NCI-H446 treated with DMSO at 0.1 percent for 48 hours (cell line): Measurements from ENCODE around the gene BRS3.

Experiments
- DNase-seq: peaks from one replicate; lab custom pipeline; 2025; lab: John Stamatoyannopoulos, UW

Gene BRS3

DNA sequence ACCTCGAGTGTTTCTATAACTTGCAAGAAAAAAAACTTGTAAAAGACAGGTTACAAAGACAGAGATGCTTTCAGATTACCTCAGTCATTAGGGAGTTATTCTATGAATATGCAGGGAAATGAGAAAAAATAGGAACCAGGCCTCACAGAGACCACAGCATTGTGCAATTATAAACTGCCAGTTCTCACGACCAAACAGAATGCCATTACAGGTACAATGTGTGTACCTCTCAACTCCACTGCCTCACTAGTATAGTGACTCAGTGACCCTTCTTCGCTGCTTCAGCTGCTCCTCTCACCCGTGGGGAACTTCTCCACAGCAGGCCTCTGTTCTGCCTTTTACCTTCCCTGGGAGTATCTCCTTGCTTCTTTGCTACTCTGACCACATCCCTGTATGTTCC, 7.3 kb downstream of the BRS3 start:
- no peak for DNase-seq

- no peak for DNase-seq
Measured at GRCh38 chrX:136496186-136496763, 8.5 kb downstream of the BRS3 start.

- DNase-seq, result peak; percentile 74
Measured at GRCh38 chrX:136496764-136497555, 9.2 kb downstream of the BRS3 start.

DNA sequence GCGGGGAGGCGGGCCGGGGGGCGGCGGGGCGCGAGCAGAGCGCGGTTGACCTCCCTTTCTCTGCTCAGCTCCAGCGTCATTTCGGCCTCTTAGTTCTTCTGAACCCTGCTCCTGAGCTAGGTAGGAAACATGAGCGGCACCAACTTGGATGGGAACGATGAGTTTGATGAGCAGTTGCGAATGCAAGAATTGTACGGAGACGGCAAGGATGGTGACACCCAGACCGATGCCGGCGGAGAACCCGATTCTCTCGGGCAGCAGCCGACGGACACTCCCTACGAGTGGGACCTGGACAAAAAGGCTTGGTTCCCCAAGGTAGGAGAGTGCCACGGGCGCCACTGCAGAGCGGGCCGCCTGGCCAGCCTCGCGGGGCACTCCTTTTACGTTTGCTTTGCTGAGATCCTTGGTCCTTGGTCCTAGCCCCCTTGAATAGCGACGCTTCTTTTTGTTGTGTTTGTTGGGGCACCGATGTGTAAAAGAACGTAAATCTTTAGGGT, 9.9 kb downstream of the BRS3 start, which contains the start of gene HTATSF1:
HTATSF1 (plus strand) TSS at position 37 of the 497 bp plus-strand sequence; CDS start at position 130, 93 bp downstream.
- DNase-seq, result no peak

GRCh38 chrX:136519069-136519468, 31.3 kb downstream of the BRS3 start:
- DNase-seq, result no peak

DNA sequence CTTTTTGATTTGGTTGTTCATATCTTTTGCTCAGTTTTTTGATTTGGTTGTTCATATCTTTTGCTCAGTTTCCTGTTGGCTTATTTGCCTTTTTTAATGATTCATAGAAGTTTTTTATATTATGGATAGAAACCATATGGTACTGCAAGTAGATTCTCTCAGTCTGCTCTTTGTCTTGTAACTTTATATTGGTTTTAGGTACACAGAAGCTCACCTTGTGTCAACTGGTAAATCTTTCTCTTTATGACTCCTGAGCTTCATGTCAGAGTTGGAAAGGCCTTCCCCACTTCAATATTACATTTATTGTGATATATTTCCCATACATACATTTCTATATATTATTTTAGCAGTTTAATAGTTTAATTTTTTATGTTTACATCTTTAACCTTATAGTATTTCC, 36.0 kb downstream of the BRS3 start:
- DNase-seq, result no peak

- peak; percentile 82 for DNase-seq
Measured at GRCh38 chrX:136525738-136526606, 38.2 kb downstream of the BRS3 start.

DNA sequence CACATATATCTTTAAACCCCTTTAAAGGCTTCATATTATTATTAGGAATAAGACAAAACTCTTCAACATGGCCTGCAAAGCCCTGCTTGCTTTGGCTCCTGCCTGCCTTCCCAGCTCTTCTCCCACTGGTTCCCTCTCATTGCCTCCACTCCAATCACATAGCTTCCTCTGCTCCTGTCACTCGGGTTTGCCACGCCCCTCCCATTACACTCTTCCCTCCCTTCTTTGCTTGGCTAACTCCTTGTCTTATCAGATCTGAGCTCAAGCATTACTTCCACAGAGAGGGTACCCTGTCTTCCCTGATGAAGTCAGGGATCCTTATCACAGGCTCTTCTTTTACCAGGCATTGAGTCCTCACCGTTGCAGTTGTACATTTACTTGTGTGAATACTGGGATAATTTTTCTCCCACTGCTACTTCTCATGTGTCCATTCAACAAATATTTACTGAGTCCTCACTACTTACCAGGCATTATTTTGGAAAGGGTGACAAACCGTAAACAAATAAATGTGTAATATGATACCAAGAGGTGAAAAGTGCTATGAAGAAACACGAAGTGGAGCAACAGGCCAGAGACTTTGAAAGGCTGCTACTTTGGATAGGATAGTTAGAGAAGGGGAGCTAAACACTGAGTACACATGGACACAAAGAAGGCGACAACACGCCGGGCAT, 41.0 kb downstream of the BRS3 start:
- no peak for DNase-seq

DNA sequence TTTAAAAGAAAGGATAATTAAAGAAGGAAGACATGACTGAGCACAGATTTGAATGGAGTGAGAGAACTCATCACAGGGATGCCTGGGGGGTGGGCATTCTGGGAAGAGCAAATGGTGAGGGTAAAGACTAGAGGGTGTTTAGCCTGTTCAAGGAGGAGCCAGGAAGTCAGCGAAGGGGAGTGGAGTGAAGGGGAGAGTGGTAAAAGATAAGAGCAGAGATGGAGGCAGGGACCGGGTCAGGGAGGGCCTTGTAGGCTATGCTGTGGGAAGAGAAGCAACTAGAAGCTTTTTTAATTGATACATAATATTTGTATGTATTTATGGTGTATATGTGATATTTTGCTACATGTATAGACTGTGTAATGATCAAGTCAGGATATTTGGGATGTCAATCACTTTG, 42.0 kb downstream of the BRS3 start:
- DNase-seq, result no peak

- no peak for DNase-seq
Measured at GRCh38 chrX:136531951-136532350, 44.2 kb downstream of the BRS3 start, which contains the start of gene VGLL1. VGLL1 (plus strand) TSS chrX:136532215; CDS start chrX:136536021, 3,806 bp downstream.

DNA sequence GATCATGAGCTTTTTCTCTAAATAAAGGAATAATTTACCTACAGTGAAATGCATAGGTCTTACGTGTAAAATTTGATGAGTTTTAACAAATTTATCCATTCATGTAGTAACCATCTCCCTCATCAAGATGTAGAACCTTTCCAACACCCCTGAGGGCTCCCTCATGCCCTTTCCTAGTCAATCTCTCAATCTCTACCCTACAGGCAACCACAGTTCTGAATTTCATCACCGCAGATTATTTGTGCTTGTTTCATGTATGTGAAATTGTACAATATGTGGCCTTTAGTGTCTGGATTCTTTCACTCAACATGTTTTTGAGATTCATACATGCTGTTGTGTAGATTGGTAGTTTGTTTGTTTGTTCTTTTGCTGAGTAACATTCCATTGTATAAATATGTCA, 46.4 kb downstream of the BRS3 start:
- no peak for DNase-seq

DNA sequence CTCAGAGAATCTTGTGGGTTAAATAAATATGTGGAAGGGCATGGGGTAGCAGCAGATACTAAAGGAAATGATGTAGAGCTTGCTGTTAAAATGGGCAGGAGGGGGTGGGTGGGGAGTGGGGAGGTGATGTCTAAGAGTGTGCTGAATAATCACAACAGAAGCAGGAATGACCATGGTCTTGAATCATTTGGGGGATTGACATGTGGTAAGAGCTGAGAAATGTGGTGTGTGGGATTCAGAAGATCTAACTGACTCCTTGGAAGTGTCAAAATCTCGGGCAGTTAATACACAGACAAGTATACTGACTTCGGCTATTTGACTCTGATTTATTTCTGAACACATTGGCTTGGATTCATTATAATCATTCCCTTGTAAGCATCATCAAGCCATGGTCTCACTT, 51.1 kb downstream of the BRS3 start:
- no peak for DNase-seq

DNA sequence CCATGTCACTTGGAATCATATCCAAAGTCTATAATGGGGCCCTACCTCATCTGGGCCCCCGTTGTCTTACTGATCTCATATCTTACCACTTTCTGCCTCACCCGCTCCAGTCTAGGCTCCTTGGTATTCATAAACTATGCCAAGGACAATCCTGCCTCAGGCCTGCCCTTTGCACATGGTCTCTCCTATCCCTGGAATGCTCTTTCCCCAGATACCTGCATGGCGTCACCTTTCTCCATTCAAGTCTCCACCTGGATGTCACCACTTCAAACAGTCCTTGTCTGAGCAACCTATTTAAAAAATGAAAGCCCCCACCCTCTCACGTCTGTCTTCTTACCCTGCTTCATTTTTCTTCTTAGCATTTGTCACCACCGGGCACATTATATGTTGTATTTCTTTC, 52.5 kb downstream of the BRS3 start:
- no peak for DNase-seq

GRCh38 chrX:136541294-136541693, 53.5 kb downstream of the BRS3 start:
- DNase-seq, result no peak

DNA sequence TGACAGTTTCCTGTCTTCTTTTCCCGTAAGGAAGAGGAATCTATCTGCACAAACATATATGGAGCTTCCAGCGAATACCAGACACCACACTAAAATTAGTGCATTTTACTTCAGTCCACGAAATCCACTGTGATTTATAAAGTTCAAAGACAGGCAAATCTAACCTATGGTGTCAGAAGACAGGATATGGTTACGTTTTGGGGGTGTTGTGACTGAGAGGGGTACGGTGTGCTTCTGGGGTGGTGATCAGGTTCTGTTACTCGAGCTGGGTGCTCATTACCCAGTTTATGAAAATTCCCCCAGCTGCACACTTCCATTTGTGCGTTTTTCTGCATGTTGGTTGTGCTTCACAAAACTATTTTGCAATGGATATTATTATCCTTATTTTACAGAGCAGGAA, 54.5 kb downstream of the BRS3 start:
- DNase-seq, result no peak
